Measurements from ENCODE around the gene EOLA2. TPM values are rescaled to one million over a fixed set of nuclear protein-coding genes. Genes with fewer than 3 reads are reported as not detected.
"Not testable (repeated sequence)": the region's sequence is repeated elsewhere in the genome, so short reads cannot be mapped to it uniquely, and the experiment has no call there.

The EOLA2 gene
- total RNA-seq, 1 experiment from 2014 or later = 43.6 TPM

- DNase-seq; H3K27me3 ChIP-seq (ENCODE audit: control insufficient read depth, insufficient read depth, low read length); H3K36me3 ChIP-seq (replicated peaks; ENCODE audit: control insufficient read depth, insufficient read depth, low read length); H3K4me3 ChIP-seq (ENCODE audit: insufficient read depth, low read depth, low read length): not testable (repeated sequence)
Observed at GRCh38 chrX:149940674-149941024, 2.4 kb upstream of the EOLA2 start.

GRCh38 chrX:149939905-149940673, 1.8 kb upstream of the EOLA2 start:
- peak overlapping the region; percentile 76 for H3K4me3 ChIP-seq (ENCODE audit: insufficient read depth, low read depth, low read length)
- no peaks in the 10 kb centered on the region for H3K27me3 ChIP-seq (ENCODE audit: control insufficient read depth, insufficient read depth, low read length)
- peaks cover 3% of the 10 kb centered on the region; the same call in 1 of the 2 replicates for H3K36me3 ChIP-seq (replicated peaks; ENCODE audit: control insufficient read depth, insufficient read depth, low read length)
- DNase-seq = peak; percentile 91

DNA sequence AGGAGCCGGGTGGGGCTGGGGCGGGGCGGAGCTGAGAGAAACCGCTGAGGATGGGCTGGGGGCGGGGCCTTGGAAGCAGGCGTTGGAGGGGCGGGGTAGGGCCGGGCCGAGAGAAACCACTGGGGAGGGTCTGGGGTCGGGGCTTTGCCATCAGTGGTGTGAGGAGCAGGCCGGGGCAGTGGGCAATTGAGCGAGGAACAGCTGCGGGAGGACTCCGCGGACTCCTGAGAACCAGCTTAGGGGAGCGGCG, 1.3 kb upstream of the EOLA2 start:
- DNase-seq = no peak
- no peaks in the 10 kb centered on the region for H3K27me3 ChIP-seq (ENCODE audit: control insufficient read depth, insufficient read depth, low read length)

DNA sequence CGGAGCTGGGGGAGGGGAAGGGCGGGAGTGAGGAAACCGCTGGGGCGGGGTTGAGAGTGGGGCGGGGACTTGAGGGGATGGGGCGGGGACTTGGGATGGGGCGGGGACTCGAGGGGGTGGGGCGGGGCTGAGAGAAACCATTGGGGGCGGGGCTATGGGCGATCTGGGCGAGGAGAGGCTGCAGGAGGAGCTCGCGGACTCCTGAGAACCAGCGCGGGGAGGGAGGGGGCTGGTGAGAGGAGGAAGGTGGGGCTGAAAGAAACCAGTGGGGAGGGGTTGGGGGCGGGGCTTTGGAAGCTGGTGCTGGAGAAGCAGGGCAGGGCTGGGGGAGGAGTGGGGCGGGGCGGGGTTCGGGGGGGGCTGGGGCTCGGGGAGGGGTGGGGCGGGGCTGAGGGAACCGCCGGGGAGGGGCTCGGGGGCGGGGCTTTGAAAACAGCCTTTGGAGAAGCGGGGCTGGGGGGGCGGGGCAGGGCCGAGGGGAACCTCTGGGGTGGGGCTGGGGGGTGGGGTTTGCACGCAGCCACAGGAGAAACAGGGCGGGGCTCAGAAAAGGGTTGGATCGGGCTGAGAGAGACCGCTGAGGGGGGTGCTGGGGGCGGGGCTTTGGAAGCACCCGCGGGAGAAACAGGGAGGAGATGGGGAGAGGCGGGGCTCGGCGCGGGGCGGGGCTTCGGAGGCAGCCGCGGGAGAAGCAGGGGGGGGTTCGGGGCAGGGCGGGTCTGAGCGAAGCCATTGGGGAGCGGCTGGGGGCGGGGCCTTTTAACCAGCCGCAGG, 777 bp upstream of the EOLA2 start:
- DNase-seq = peak; percentile 94
- Histone ChIP-seq H3K4me3 (ENCODE audit: insufficient read depth, low read depth, low read length) (peak overlapping the region; percentile 97), H3K36me3 (replicated peaks; ENCODE audit: control insufficient read depth, insufficient read depth, low read length) (peaks cover 3% of the 10 kb centered on the region; the same call in 1 of the 2 replicates), H3K27me3 (ENCODE audit: control insufficient read depth, insufficient read depth, low read length) (no peaks in the 10 kb centered on the region)

More for the DNA sequence above, 1.3 kb upstream of the EOLA2 start:
- H3K4me3 ChIP-seq (ENCODE audit: insufficient read depth, low read depth, low read length) = peak overlapping the region; percentile 76
- peaks cover 3% of the 10 kb centered on the region; the same call in 1 of the 2 replicates for H3K36me3 ChIP-seq (replicated peaks; ENCODE audit: control insufficient read depth, insufficient read depth, low read length)

DNA sequence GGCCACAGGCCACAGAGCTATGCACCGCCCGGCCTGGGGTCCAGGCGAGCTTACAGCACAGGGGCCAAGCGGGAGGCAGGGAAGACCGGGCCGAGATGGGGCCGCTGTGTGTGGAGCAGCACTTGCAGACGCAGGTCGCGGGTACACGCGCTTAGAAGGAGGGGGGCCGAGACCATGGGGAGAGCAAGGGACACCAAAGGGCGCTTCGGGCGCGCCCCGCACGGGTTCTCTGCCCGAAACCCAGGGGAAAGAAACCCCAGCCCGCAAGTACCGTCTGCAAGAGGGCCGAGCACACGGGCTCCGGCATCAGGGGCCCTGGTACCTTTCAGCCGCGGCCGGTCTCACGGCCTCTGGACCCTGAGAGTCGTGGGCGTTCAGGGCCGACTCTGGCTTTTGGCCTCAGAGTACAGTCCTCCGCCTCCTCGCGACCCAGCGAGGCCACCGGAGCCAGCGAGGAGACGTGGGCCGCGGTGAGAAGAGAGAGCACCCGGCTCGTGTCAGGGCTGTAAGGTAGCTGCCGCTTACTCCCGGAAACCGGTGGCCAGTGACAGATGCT, 342 bp downstream of the EOLA2 start:
- no peaks in the 10 kb centered on the region; the same call in 1 of the 2 replicates for H3K36me3 ChIP-seq (replicated peaks; ENCODE audit: control insufficient read depth, insufficient read depth, low read length)
- H3K4me3 ChIP-seq (ENCODE audit: insufficient read depth, low read depth, low read length) = peak overlapping the region; percentile 97
- H3K27me3 ChIP-seq (ENCODE audit: control insufficient read depth, insufficient read depth, low read length) = no peaks in the 10 kb centered on the region
- no peak for DNase-seq

- H3K4me3 ChIP-seq (ENCODE audit: insufficient read depth, low read depth, low read length) = peak overlapping the region; percentile 97
- not testable (repeated sequence) for DNase-seq; H3K27me3 ChIP-seq (ENCODE audit: control insufficient read depth, insufficient read depth, low read length); H3K36me3 ChIP-seq (replicated peaks; ENCODE audit: control insufficient read depth, insufficient read depth, low read length)
Observed at GRCh38 chrX:149937328-149937727, 963 bp downstream of the EOLA2 start.

DNA sequence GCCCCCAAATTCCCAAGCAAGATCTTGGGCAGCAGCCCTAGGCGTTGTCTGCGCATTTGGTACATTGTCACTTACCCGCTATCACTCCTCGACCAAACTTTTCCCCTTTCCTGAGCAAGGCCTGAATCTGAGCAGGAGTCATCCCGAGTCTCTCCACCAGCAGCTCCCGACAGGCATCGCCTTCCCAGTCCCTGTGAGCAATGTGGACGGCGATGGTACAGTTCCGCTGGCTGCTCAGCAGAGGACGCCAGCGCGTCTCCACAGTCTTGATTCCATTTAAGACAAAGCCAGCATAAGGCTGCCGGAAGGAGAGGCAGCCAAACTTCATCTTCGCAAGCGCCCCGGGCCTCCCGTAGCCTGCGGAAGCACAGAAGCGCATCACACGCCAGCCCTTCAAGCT, 4.7 kb downstream of the EOLA2 start:
- not testable (repeated sequence) for DNase-seq

DNA sequence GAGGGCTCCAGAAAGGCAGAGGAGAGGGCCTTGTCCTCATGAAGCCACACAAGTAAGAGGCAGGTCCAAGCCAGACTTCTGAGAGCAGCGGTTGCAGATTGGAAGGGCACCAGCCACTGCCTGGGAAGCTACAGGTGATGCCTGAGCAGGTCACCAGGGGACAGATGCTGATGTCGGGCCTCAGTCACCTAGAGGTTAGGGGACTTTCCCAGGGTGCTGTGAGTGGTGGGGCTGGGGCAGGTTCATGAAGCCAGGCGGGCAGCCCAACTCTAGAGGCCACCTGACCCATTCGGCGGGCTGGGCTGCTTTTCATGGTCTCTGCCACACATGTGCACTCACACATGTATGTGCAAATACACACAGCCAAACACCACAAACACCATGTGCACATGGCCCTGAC, 5.3 kb downstream of the EOLA2 start:
- not testable (repeated sequence) for H3K4me3 ChIP-seq (ENCODE audit: insufficient read depth, low read depth, low read length); DNase-seq; H3K36me3 ChIP-seq (replicated peaks; ENCODE audit: control insufficient read depth, insufficient read depth, low read length); H3K27me3 ChIP-seq (ENCODE audit: control insufficient read depth, insufficient read depth, low read length)

More for the DNA sequence above, 4.7 kb downstream of the EOLA2 start:
- not testable (repeated sequence) for H3K27me3 ChIP-seq (ENCODE audit: control insufficient read depth, insufficient read depth, low read length); H3K4me3 ChIP-seq (ENCODE audit: insufficient read depth, low read depth, low read length); H3K36me3 ChIP-seq (replicated peaks; ENCODE audit: control insufficient read depth, insufficient read depth, low read length)

GRCh38 chrX:149932150-149932549, 6.1 kb downstream of the EOLA2 start:
- H3K27me3 ChIP-seq (ENCODE audit: control insufficient read depth, insufficient read depth, low read length); DNase-seq; H3K36me3 ChIP-seq (replicated peaks; ENCODE audit: control insufficient read depth, insufficient read depth, low read length); H3K4me3 ChIP-seq (ENCODE audit: insufficient read depth, low read depth, low read length): not testable (repeated sequence)

GRCh38 chrX:149931355-149931754, 6.9 kb downstream of the EOLA2 start:
- DNase-seq; H3K36me3 ChIP-seq (replicated peaks; ENCODE audit: control insufficient read depth, insufficient read depth, low read length); H3K4me3 ChIP-seq (ENCODE audit: insufficient read depth, low read depth, low read length); H3K27me3 ChIP-seq (ENCODE audit: control insufficient read depth, insufficient read depth, low read length): not testable (repeated sequence)

DNA sequence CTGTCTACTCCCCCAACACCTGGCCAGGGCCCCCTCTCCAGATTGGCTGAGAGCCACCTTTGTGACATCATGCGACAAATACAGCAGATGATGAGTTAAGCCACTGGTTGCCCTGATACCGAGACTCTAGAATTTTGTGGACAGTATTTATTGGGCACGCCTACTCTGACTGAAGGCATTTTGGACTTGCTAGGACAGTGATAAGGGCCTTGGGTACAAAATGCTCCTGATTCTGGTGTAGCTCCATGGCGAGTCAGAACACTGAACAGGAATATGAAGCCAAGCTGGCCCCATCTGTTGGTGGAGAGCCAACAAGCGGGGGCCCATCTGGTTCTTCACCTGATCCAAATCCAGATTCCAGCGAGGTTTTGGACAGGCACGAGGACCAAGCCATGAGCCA, 8.9 kb downstream of the EOLA2 start, which contains the start of gene HSFX4:
TSS of gene HSFX4 (plus strand) at position 174 of the 400 bp plus-strand sequence. CDS start at position 246, 72 bp downstream.
- H3K36me3 ChIP-seq (replicated peaks; ENCODE audit: control insufficient read depth, insufficient read depth, low read length); DNase-seq; H3K4me3 ChIP-seq (ENCODE audit: insufficient read depth, low read depth, low read length); H3K27me3 ChIP-seq (ENCODE audit: control insufficient read depth, insufficient read depth, low read length): not testable (repeated sequence)

DNA sequence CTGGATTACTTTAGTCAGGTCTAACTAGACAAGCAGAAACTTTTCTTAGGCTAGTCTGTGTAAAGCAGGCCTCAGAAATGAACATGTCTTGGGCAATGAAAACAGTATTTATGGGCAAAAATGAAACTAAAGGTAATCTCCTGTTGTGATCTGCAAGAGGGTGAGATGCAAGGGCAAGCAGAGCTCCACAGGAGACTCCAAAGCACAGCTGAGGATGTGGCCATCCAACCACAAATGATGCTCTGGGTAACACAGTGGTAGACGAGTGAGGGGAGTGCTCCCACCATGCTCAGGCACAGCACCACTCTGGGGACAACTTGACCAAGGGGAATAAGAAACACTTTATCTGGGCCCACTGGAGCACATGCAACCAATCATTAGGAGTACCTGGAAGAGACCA, 9.7 kb downstream of the EOLA2 start:
- not testable (repeated sequence) for DNase-seq; H3K27me3 ChIP-seq (ENCODE audit: control insufficient read depth, insufficient read depth, low read length); H3K36me3 ChIP-seq (replicated peaks; ENCODE audit: control insufficient read depth, insufficient read depth, low read length); H3K4me3 ChIP-seq (ENCODE audit: insufficient read depth, low read depth, low read length)

DNA sequence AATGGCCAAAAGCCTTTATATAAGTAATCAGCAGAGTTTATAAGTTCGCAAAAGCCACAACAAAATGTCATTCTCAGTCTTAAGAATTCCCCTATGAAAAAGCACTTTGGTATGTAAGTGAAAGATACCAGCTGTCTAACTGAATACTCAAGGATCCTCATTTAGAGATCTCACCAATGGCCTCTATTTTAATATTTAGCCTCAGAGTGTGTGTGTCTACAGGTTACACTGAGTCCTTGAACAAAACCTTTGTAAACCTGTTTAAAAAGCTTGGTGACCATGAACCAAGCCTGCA, 10.4 kb downstream of the EOLA2 start:
- not testable (repeated sequence) for H3K27me3 ChIP-seq (ENCODE audit: control insufficient read depth, insufficient read depth, low read length); DNase-seq; H3K4me3 ChIP-seq (ENCODE audit: insufficient read depth, low read depth, low read length); H3K36me3 ChIP-seq (replicated peaks; ENCODE audit: control insufficient read depth, insufficient read depth, low read length)

DNA sequence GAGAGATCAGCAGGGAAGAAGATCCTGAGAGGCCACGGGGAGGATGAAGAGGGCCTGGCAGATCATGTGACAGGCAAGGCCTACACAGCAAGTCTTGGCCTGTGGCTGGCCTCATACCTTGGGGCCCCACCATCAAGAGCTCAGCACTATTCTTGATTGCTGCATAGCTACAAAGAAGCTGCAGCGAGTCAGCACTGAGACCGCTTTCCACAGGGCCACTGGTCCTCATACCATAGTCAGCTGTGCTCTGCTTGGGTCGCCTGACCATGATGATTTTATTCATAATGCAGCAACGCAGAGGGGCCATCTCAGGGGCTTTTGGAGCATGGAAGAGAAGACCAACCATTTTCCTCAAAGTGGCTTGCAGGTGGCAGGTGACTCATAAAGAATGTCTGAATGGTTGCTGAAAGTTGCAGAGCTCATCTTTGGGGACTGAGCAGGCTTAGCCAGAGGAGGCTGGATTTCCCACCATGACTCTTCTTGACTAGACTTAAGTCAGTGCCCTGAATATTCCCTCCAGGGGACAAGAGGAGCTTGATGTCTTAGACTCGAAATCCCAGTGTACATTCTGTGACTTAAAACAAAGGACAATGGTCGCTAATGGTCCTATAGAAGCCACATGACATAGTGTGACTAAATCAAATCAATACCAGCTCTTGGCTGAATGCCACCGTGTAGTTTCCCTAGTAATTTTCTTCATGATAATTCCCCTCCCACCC, 10.9 kb downstream of the EOLA2 start:
- H3K36me3 ChIP-seq (replicated peaks; ENCODE audit: control insufficient read depth, insufficient read depth, low read length); H3K27me3 ChIP-seq (ENCODE audit: control insufficient read depth, insufficient read depth, low read length); H3K4me3 ChIP-seq (ENCODE audit: insufficient read depth, low read depth, low read length); DNase-seq: not testable (repeated sequence)

DNA sequence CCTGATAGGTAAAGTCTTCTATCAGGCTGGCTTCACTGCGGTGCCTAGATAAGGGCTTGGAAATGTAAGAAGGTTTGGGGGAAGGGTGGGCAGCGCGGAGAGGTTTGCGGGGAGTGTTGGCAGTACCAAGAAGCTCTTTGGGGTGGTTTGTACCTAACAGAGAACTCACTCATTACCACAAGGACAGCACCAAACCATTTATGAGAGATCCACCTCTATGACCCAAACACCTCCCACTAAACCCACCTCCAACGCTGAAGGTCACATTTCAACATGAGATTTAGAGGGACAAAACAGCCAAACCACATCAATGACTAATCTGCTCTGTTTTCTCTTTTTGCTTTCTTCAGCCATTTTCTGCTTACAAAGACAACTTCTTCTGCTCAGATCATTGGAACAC, 13.9 kb downstream of the EOLA2 start:
- not testable (repeated sequence) for H3K36me3 ChIP-seq (replicated peaks; ENCODE audit: control insufficient read depth, insufficient read depth, low read length); H3K27me3 ChIP-seq (ENCODE audit: control insufficient read depth, insufficient read depth, low read length); H3K4me3 ChIP-seq (ENCODE audit: insufficient read depth, low read depth, low read length); DNase-seq
